ENCODE results near the gene TSPAN9.
A peak's percentile ranks its signal among the peaks of the same experiment; 100 is the strongest.

TSPAN9 gene

GRCh38 chr12:3296409-3296701 lies 219.2 kb downstream of the TSPAN9 start:
- Histone ChIP-seq H3K9me3 (ENCODE audit: severe bottlenecking) (no peaks in the 10 kb centered on the region), H3K4me3 (ENCODE audit: low read depth, low read length) (no peak overlapping the region), H3K36me3 (peaks cover 11% of the 10 kb centered on the region), H3K27ac (peak overlapping the region; percentile 49), H3K27me3 (ENCODE audit: insufficient read depth, low read depth, severe bottlenecking) (no peaks in the 10 kb centered on the region)
- TF ChIP-seq CTCF (IDR thresholded peaks at IDR 0.05; ENCODE audit: low read depth, low read length) = no peak
- peak; percentile 54 for DNase-seq

GRCh38 chr12:3298603-3299002 lies 221.4 kb downstream of the TSPAN9 start:
- Histone ChIP-seq H3K36me3 (peaks cover 6% of the 10 kb centered on the region), H3K27me3 (ENCODE audit: insufficient read depth, low read depth, severe bottlenecking) (no peaks in the 10 kb centered on the region), H3K4me3 (ENCODE audit: low read depth, low read length) (no peak overlapping the region), H3K9me3 (ENCODE audit: severe bottlenecking) (no peaks in the 10 kb centered on the region), H3K27ac (no peak overlapping the region)
- TF ChIP-seq CTCF (IDR thresholded peaks at IDR 0.05; ENCODE audit: low read depth, low read length) = no peak
- DNase-seq = no peak

GRCh38 chr12:3299929-3300832 lies 223.0 kb downstream of the TSPAN9 start:
- no peaks in the 10 kb centered on the region; the same call in 1 of the 2 replicates for H3K36me3 ChIP-seq
- no peaks in the 10 kb centered on the region for H3K27me3 ChIP-seq (ENCODE audit: insufficient read depth, low read depth, severe bottlenecking)
- TF ChIP-seq CTCF (IDR thresholded peaks at IDR 0.05; ENCODE audit: low read depth, low read length) = peak; percentile 93
- H3K4me3 ChIP-seq (ENCODE audit: low read depth, low read length) = no peak overlapping the region
- no peaks in the 10 kb centered on the region for H3K9me3 ChIP-seq (ENCODE audit: severe bottlenecking)
- DNase-seq = peak; percentile 93
- no peak overlapping the region; the same call in 1 of the 2 replicates for H3K27ac ChIP-seq

- no peak overlapping the region for H3K27ac ChIP-seq
- H3K4me3 ChIP-seq (ENCODE audit: low read depth, low read length) = no peak overlapping the region
- H3K27me3 ChIP-seq (ENCODE audit: insufficient read depth, low read depth, severe bottlenecking) = no peaks in the 10 kb centered on the region
- no peaks in the 10 kb centered on the region for H3K9me3 ChIP-seq (ENCODE audit: severe bottlenecking)
- no peak for DNase-seq
- H3K36me3 ChIP-seq = no peaks in the 10 kb centered on the region; the same call in 1 of the 2 replicates
- no peak for TF ChIP-seq CTCF (IDR thresholded peaks at IDR 0.05; ENCODE audit: low read depth, low read length)
Observed at GRCh38 chr12:3300833-3301401, 223.7 kb downstream of the TSPAN9 start.

- H3K4me3 ChIP-seq (ENCODE audit: low read depth, low read length) = no peak overlapping the region
- no peaks in the 10 kb centered on the region; the same call in 1 of the 2 replicates for H3K36me3 ChIP-seq
- no peaks in the 10 kb centered on the region for H3K9me3 ChIP-seq (ENCODE audit: severe bottlenecking)
- no peaks in the 10 kb centered on the region for H3K27me3 ChIP-seq (ENCODE audit: insufficient read depth, low read depth, severe bottlenecking)
- DNase-seq = no peak
- H3K27ac ChIP-seq = no peak overlapping the region
- TF ChIP-seq CTCF (IDR thresholded peaks at IDR 0.05; ENCODE audit: low read depth, low read length) = no peak
Observed at GRCh38 chr12:3302401-3303041, 225.3 kb downstream of the TSPAN9 start.

Measured in WERI-Rb-1 (cell line).